Heart left ventricle (tissue), 13 donors: ENCODE data around the gene ZC2HC1C.

Source experiments
- CTCF ChIP-seq, 12 donors: fragments of 200-600 bp; sonication (generic) in 4 of 12; IDR thresholded peaks; one replicate each; pipeline versions ENCODE4 v1.5.0 to v1.8.0; 2018 to 2022; ENCODE audit warnings: antibody characterized with exemption in 12 of 12, mild to moderate bottlenecking in 5 of 12
- POLR2A ChIP-seq, 2 donors: fragments of 450-650 bp; IDR thresholded peaks; one replicate each; pipeline ENCODE4 v1.6.1; 2017; ENCODE audit warnings: antibody characterized with exemption in 2 of 2, mild to moderate bottlenecking in 2 of 2, moderate library complexity in 2 of 2
- donor health status: ischemic (EF 13 %, LVEDD 7.1; RV severe dilation, severe dysfunction).
- donor health status: DM: no; HTN: yes; CAD: no.
- donor health status: DM: no; HTN: no; CAD: no.
- donor health status: ischemic (EF 25% LVEDD 6.9; RV normal size, moderate dysfunction).
- donor health status: ischemic (EF 25% LVEDD 5.7; RV mildly dilated, moderate dysfunction).
- donor health status: ischemic (EF 35%, LVEDD 5.7; RV mildly dilated, moderate dysfunction).
- donor health status: nonischemic (EF 11% LVEDD 7.7; RV severe dilation, severe dysfunction).
- donor health status: DM: yes; HTN: yes; CAD: no.
- donor health status: PGD.
- donor health status: ischemic (EF 29% LVEDD 5.4; RV normal size, mild dysfunction).
- donor health status: nonischemic (EF 23%, LVEDD 6.1; RV moderate dilation, normal function).

GRCh38 chr14:75063491-75064204, 5.8 kb upstream of the ZC2HC1C start, which contains the start of gene ACYP1:
- TF ChIP-seq CTCF (IDR thresholded peaks at IDR 0.05) (no peak), POLR2A (IDR thresholded peaks at IDR 0.05) (no peak)
